ENCODE results near the gene SLC6A19. TPM values are rescaled to one million over a fixed set of nuclear protein-coding genes. Genes with fewer than 3 reads are reported as not detected.

Gene SLC6A19
- total and polyA plus RNA-seq, 2 experiments from 2014 or later, result 5.2 to 5.8 TPM

- no peak overlapping the region for H2AFZ ChIP-seq
- no peak overlapping the region for H3K27ac ChIP-seq
- H4K20me1 ChIP-seq (ENCODE audit: insufficient read depth, poor library complexity, severe bottlenecking), result no peaks in the 10 kb centered on the region
- DNase-seq (ENCODE audit: low spot score), result no peak
- no peaks in the 10 kb centered on the region for H3K36me3 ChIP-seq (replicated peaks; ENCODE audit: insufficient read depth, low read depth)
- no peaks in the 10 kb centered on the region for H3K27me3 ChIP-seq
- no peak overlapping the region for H3K4me3 ChIP-seq
- no peaks in the 10 kb centered on the region for H3K79me2 ChIP-seq
- TF ChIP-seq EZH2phosphoT487 (IDR thresholded peaks at IDR 0.05; ENCODE audit: low read depth, severe bottlenecking, unreplicated experiment) (no peak), EZH2 (IDR thresholded peaks at IDR 0.05; ENCODE audit: borderline replicate concordance) (no peak), CTCF (IDR thresholded peaks at IDR 0.05; ENCODE audit: poor library complexity) (no peak)
- H3K4me2 ChIP-seq, result no peak overlapping the region
- H3K9me3 ChIP-seq (ENCODE audit: low read depth), result no peaks in the 10 kb centered on the region
- H3K4me1 ChIP-seq (ENCODE audit: insufficient read depth), result no peaks in the 10 kb centered on the region
- WGBS (ENCODE audit: low lambda C conversion rate, missing lambda C conversion rate), result 95% methylated on average over 1 of the region's 1 CpG
- no peaks in the 10 kb centered on the region for H3K9me2 ChIP-seq (replicated peaks; ENCODE audit: insufficient read depth)
Measured at GRCh38 chr5:1235838-1236237, 34.4 kb downstream of the SLC6A19 start.

GRCh38 chr5:1239505-1240251 is 38.3 kb downstream of the SLC6A19 start:
- WGBS (ENCODE audit: low lambda C conversion rate, missing lambda C conversion rate), result 81% methylated on average over 22 of the region's 22 CpGs
- peak; percentile 69 for DNase-seq (ENCODE audit: low spot score)
- no peak overlapping the region for H3K4me3 ChIP-seq
- TF ChIP-seq EZH2phosphoT487 (IDR thresholded peaks at IDR 0.05; ENCODE audit: low read depth, severe bottlenecking, unreplicated experiment) (no peak), EZH2 (IDR thresholded peaks at IDR 0.05; ENCODE audit: borderline replicate concordance) (no peak), CTCF (IDR thresholded peaks at IDR 0.05; ENCODE audit: poor library complexity) (no peak)
- no peak overlapping the region for H2AFZ ChIP-seq
- H3K4me2 ChIP-seq, result no peak overlapping the region
- H3K9me2 ChIP-seq (replicated peaks; ENCODE audit: insufficient read depth), result no peaks in the 10 kb centered on the region
- H3K36me3 ChIP-seq (replicated peaks; ENCODE audit: insufficient read depth, low read depth), result no peaks in the 10 kb centered on the region
- no peaks in the 10 kb centered on the region for H4K20me1 ChIP-seq (ENCODE audit: insufficient read depth, poor library complexity, severe bottlenecking)
- H3K9me3 ChIP-seq (ENCODE audit: low read depth), result no peaks in the 10 kb centered on the region
- peak overlapping the region; percentile 46 for H3K27ac ChIP-seq
- no peaks in the 10 kb centered on the region for H3K4me1 ChIP-seq (ENCODE audit: insufficient read depth)
- no peaks in the 10 kb centered on the region for H3K27me3 ChIP-seq
- H3K79me2 ChIP-seq, result no peaks in the 10 kb centered on the region

- no peaks in the 10 kb centered on the region for H3K36me3 ChIP-seq (replicated peaks; ENCODE audit: insufficient read depth, low read depth)
- no peaks in the 10 kb centered on the region for H4K20me1 ChIP-seq (ENCODE audit: insufficient read depth, poor library complexity, severe bottlenecking)
- TF ChIP-seq EZH2 (IDR thresholded peaks at IDR 0.05; ENCODE audit: borderline replicate concordance) (no peak), EZH2phosphoT487 (IDR thresholded peaks at IDR 0.05; ENCODE audit: low read depth, severe bottlenecking, unreplicated experiment) (no peak), CTCF (IDR thresholded peaks at IDR 0.05; ENCODE audit: poor library complexity) (no peak)
- no peaks in the 10 kb centered on the region for H3K4me1 ChIP-seq (ENCODE audit: insufficient read depth)
- H3K4me3 ChIP-seq, result no peak overlapping the region
- no peaks in the 10 kb centered on the region for H3K27me3 ChIP-seq
- H3K27ac ChIP-seq, result no peak overlapping the region
- H3K9me2 ChIP-seq (replicated peaks; ENCODE audit: insufficient read depth), result no peaks in the 10 kb centered on the region
- 90% methylated on average over 29 of the region's 29 CpGs for WGBS (ENCODE audit: low lambda C conversion rate, missing lambda C conversion rate)
- DNase-seq (ENCODE audit: low spot score), result no peak
- no peak overlapping the region for H3K4me2 ChIP-seq
- no peak overlapping the region for H2AFZ ChIP-seq
- no peaks in the 10 kb centered on the region for H3K9me3 ChIP-seq (ENCODE audit: low read depth)
- no peaks in the 10 kb centered on the region for H3K79me2 ChIP-seq
Measured at GRCh38 chr5:1240496-1241260, 39.3 kb downstream of the SLC6A19 start.
